GM13976 (cell line): ENCODE results near the gene COBL.

Experiments used
- DNase-seq: peaks from one replicate; pipeline ENCODE4 v3.0.0; 2012; ENCODE audit warnings: low spot score
- in situ Hi-C: fragments of 300-500 bp; cut with MboI; formaldehyde crosslinking; loops from one replicate; pipeline ENCODE4 v1.12.0; 2022; ENCODE audit warnings: low sequenced_read_pairs, mixed read lengths, inconsistent platforms; ENCODE audit not compliant: unreplicated experiment
- TF ChIP-seq, protein P1 (sequence below): IDR thresholded peaks from 2 replicates; pipeline ENCODE4 v1.5.1; 2012; ENCODE audit warnings: borderline replicate concordance, mild to moderate bottlenecking; ENCODE audit not compliant: insufficient read depth; ENCODE audit errors: extremely low read depth, missing control alignments, control extremely low read depth

COBL gene

DNA sequence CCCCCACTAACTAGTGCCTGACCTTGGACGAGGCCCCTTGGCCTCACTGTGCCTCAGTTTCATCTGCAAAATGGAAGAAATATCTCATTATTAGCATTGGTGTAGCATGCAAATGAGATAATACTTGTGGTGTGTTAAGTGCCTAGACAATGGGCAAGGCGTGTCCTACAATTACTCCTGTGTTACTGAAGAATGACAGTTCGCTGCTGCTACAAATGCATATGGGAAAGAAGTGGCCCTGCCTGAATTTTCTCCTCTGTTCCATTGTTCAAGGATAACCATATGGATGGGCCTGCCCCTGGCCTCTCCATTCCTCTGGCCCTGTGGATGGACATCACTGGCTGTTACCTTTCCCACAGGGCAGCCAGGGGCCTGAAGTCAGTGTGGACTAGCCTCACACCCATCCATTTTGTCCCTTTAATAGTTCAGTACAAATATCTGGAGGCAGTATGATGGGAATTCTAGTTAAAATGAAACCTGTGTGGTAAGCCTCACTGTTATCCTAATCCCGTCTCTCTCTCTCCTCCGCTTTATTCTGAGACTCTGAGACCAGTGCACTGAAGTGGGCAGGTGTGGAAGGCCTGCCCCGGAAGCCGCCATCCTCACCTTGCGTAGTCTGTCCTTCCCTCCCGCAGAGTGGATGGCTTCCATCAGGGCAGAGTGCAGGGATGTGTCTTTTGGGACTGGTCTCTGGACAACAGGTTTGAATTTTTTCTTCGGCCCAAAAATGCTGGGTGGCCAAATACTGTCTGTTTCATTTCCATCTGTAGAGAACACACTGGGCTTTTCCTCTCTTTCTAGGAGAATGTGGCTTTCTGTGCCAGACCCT is 289.3 kb downstream of the COBL start:
- no peak for DNase-seq
- in situ Hi-C loops: no loop called here
- TF ChIP-seq, protein P1, sequence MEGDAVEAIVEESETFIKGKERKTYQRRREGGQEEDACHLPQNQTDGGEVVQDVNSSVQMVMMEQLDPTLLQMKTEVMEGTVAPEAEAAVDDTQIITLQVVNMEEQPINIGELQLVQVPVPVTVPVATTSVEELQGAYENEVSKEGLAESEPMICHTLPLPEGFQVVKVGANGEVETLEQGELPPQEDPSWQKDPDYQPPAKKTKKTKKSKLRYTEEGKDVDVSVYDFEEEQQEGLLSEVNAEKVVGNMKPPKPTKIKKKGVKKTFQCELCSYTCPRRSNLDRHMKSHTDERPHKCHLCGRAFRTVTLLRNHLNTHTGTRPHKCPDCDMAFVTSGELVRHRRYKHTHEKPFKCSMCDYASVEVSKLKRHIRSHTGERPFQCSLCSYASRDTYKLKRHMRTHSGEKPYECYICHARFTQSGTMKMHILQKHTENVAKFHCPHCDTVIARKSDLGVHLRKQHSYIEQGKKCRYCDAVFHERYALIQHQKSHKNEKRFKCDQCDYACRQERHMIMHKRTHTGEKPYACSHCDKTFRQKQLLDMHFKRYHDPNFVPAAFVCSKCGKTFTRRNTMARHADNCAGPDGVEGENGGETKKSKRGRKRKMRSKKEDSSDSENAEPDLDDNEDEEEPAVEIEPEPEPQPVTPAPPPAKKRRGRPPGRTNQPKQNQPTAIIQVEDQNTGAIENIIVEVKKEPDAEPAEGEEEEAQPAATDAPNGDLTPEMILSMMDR: no peak

DNA sequence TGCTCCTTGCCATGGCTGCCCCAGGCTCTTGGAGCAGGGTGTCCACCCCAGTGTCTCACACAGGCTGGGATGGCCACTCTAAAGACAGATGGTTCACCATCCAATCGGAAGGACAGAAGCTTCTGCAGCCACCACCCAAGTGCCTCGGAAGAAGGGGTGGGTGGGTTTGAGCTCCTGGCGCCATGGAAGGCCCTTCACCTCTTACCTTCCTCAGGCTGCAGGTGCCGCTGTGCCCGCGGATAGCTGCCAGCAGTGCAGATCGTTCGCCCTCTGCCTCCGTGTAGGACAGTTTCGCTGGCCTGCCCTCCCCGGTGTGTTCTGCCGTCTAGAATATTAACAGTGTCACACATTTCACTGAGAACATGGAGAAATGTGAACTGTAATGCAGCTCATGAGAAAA is 290.3 kb downstream of the COBL start:
- no peak for DNase-seq
- TF ChIP-seq, protein P1: no peak
- in situ Hi-C loops: no loop called here

- no peak for DNase-seq
- TF ChIP-seq, protein P1: no peak
- in situ Hi-C loops: no loop called here
Observed at GRCh38 chr7:51025668-51026067, 290.9 kb downstream of the COBL start.

- DNase-seq: no peak
- in situ Hi-C loops: no loop called here
- TF ChIP-seq, protein P1: no peak
Observed at GRCh38 chr7:51024867-51025266, 291.7 kb downstream of the COBL start.

DNA sequence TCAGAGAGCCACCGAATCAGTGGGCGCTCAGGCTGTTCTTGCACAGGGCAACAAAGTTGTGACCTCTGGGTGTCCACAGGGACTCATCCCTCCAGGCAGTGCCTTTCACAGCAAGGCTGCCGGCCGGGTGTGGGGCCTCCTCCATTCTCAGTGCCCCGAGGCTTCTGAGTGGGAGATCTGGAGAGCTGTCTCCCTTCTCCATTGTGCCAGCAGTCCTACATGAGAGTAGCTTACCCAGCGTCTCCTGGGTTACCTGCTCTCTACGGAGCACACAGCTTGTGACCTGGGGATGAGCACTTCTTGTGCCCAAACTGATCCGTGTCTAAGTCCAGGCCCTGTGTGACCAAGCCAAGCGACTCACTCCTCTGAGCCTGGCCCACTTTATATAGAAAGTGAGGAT is 293.1 kb downstream of the COBL start:
- in situ Hi-C loops: no loop called here
- TF ChIP-seq, protein P1: no peak
- no peak for DNase-seq

DNA sequence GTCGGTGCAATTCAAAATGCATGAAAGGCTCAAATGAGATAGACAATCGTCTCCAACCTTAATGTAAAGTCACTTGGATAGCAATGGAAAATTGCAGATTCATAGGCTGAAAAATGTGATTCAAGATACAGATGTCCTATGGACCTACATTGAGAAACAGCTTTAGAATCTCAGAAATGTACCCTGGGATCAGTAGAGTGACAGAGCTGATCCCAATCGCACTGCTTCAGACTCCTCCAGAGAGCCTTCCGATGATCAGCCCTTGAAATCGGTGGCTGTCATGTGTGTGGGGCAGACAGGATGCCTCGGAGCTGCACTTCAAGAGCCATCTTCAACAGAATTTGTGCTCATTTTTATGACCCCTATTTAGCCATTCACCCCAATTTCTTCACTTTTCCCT is 293.8 kb downstream of the COBL start:
- in situ Hi-C loops: no loop called here
- TF ChIP-seq, protein P1: no peak
- no peak for DNase-seq

DNA sequence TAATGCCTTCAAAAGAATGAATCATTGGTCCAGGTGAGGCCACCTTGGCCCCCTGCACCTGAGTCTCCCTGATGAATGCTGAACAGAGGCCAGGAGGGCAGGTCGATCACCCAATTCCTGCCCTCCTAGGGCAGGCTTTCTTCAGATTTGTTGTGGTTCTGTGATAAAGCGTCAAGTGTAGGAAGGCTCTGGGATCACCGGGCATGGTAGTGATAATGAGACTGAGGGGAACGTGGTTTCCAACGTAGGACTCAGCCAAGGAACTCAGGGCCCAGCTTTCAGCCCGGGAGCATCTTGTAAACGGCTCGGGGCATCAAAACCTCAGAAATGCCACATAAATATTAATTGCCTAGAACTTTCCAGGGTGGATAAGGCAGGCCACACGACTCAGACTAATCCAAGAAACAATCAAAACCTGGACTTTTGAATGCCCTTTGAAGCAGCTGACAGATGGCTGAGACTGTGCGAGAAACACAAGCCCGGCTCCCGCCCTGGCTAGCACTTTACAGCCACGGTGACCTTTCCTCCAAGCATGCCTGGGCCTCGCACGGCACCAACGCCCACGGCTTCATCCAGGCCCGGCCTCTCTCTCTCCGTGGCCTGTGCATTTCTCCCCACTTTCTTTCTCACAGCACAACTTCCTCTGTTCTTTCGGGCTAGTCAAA is 294.6 kb downstream of the COBL start:
- no peak for DNase-seq
- TF ChIP-seq, protein P1: no peak
- in situ Hi-C loops: no loop called here
